Dedifferentiated amniotic fluid mesenchymal stem cell (primary cell): ENCODE results near the gene MGST2.
A peak's percentile ranks its signal among the peaks of the same experiment; 100 is the strongest.

Source experiments
- DNase-seq: peaks from one replicate; pipeline ENCODE4 v3.0.0-alpha.2; 2016; ENCODE audit errors: extremely low spot score

Gene MGST2

GRCh38 chr4:139704915-139705485, 39.4 kb downstream of the MGST2 start:
- DNase-seq: no peak

- DNase-seq: no peak
These were observed 44.0 kb downstream of the MGST2 start for GRCh38 chr4:139709660-139710059.

GRCh38 chr4:139710073-139710472, 44.5 kb downstream of the MGST2 start:
- DNase-seq: no peak

GRCh38 chr4:139711461-139711860, 45.8 kb downstream of the MGST2 start:
- no peak for DNase-seq

GRCh38 chr4:139712882-139713281, 47.3 kb downstream of the MGST2 start:
- DNase-seq: no peak

GRCh38 chr4:139715746-139716391, 50.2 kb downstream of the MGST2 start:
- DNase-seq: no peak

- DNase-seq: no peak
These were observed 52.7 kb downstream of the MGST2 start for GRCh38 chr4:139718358-139718757.

GRCh38 chr4:139718833-139719232, 53.2 kb downstream of the MGST2 start:
- DNase-seq: no peak

GRCh38 chr4:139719381-139720101, 53.9 kb downstream of the MGST2 start:
- DNase-seq: no peak

- no peak for DNase-seq
These were observed 55.2 kb downstream of the MGST2 start for GRCh38 chr4:139720806-139721205.

- no peak for DNase-seq
These were observed 56.2 kb downstream of the MGST2 start for GRCh38 chr4:139721789-139722188.

GRCh38 chr4:139725236-139725635, 59.6 kb downstream of the MGST2 start:
- DNase-seq: no peak

- no peak for DNase-seq
These were observed 61.0 kb downstream of the MGST2 start for GRCh38 chr4:139726615-139727014.

GRCh38 chr4:139728146-139728545, 62.5 kb downstream of the MGST2 start:
- no peak for DNase-seq

- DNase-seq: no peak
These were observed 63.2 kb downstream of the MGST2 start for GRCh38 chr4:139728840-139729239.

GRCh38 chr4:139732991-139733570, 67.5 kb downstream of the MGST2 start:
- DNase-seq: no peak

GRCh38 chr4:139734201-139734874, 68.7 kb downstream of the MGST2 start:
- peak; percentile 64 for DNase-seq

GRCh38 chr4:139734875-139735380, 69.3 kb downstream of the MGST2 start:
- DNase-seq: peak; percentile 73

- DNase-seq: no peak
These were observed 70.0 kb downstream of the MGST2 start for GRCh38 chr4:139735381-139736273.

GRCh38 chr4:139736274-139736660, 70.6 kb downstream of the MGST2 start:
- no peak for DNase-seq

GRCh38 chr4:139736661-139737060, 71.0 kb downstream of the MGST2 start:
- DNase-seq: no peak
